Tibial nerve (tissue), 3 donors: Measurements from ENCODE around the gene FLII.

ENCODE experiments used
- CTCF ChIP-seq, 5 experiments: fragments of 200-600 bp in 3 of 5; fragments of 450-650 bp in 2 of 5; sonication (generic) in 3 of 5; IDR thresholded peaks; one replicate each; pipeline ENCODE4 v1.5.1; 2016 to 2019; ENCODE audit warnings: antibody characterized with exemption in 5 of 5, mild to moderate bottlenecking in 3 of 5, moderate library complexity in 2 of 5
- POLR2A ChIP-seq, 2 donors: fragments of 450-650 bp; IDR thresholded peaks; one replicate each; pipeline ENCODE4 v1.6.1; 2017; ENCODE audit warnings: antibody characterized with exemption in 2 of 2, mild to moderate bottlenecking in 2 of 2, moderate library complexity in 2 of 2

GRCh38 chr17:18261146-18261515, 2.6 kb upstream of the FLII start:
- no peak for TF ChIP-seq CTCF (IDR thresholded peaks at IDR 0.05)
- no peak for TF ChIP-seq POLR2A (IDR thresholded peaks at IDR 0.05)
